ENCODE data around the gene CERKL.

DNA sequence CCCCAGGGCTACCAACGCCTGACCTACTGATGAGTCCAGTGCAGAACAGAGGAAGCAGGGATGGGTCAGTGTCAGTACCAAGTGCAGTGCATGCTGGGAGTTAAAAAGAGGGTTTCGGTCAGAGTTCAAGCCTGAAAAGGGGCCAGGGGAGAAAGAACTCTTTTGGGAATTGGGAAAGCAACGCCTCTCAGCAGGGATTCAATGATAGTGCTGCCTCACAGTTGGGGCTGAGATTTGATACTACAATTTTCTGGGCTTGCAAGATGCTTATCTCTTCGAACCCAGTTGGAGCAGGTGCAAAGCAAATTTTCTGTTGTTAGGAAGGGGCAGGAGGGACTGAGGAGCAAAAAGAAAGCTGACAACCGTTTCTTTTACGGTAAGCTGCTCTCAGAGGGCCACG is 82.6 kb downstream of the CERKL start:
- TF ChIP-seq, protein P1, sequence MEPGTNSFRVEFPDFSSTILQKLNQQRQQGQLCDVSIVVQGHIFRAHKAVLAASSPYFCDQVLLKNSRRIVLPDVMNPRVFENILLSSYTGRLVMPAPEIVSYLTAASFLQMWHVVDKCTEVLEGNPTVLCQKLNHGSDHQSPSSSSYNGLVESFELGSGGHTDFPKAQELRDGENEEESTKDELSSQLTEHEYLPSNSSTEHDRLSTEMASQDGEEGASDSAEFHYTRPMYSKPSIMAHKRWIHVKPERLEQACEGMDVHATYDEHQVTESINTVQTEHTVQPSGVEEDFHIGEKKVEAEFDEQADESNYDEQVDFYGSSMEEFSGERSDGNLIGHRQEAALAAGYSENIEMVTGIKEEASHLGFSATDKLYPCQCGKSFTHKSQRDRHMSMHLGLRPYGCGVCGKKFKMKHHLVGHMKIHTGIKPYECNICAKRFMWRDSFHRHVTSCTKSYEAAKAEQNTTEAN (CRISPR knock-in tag; IDR thresholded peaks at IDR 0.05), result no peak
- no peak for TF ChIP-seq CTCF (IDR thresholded peaks at IDR 0.05)
- TF ChIP-seq FOXP4 (CRISPR knock-in tag; IDR thresholded peaks at IDR 0.05), result no peak
- TF ChIP-seq CREB1 (CRISPR knock-in tag; IDR thresholded peaks at IDR 0.05), result no peak
- no peak for TF ChIP-seq JUN (CRISPR knock-in tag; IDR thresholded peaks at IDR 0.05)

Measured in WTC11 (cell line).